Measurements from ENCODE around the gene LRRC25.

LRRC25 gene

DNA sequence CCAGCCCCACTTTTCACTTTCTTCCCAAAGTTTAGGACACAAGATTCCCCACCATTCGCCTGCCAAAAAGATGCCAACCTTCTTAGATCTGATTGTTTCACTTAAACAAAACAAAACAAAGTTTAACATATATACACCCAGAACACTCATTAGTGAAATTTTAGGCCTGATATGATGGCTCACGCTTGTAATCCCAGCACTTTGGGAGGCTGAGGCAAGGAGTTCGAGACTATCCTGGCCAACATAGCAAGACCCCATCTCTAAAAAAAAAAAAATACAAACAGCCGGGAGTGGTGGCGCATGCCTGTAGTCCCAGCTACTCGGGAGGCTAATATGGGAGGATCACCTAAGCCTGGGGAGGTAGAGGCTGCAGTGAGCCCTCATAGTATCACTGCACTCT, 52.1 kb downstream of the LRRC25 start:
- Histone ChIP-seq H3K4me3 (ENCODE audit: low read depth, low read length) (no peak overlapping the region), H3K4me1 (peaks cover 5% of the 10 kb centered on the region)
- TF ChIP-seq CTCF (IDR thresholded peaks at IDR 0.05): no peak

DNA sequence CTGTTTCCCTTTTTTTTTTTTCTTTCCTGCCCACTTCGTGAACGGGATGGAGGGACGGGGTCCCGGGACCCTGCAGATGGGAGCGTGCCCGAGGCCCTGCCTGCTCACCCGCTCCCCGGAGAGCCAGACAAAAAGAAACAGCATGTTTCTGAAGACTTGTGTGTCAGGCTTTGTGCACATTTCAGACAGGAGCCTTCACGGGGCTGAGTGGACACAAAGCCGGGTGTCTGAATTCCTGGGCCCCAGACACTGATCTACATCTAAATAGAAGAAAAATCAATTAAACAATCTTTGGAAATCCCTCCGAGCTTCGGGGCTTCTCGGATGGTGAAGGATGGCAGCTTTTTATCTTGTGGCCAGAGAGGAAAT, 52.9 kb downstream of the LRRC25 start:
- Histone ChIP-seq H3K9ac (no peak overlapping the region), H3K4me1 (peaks cover 11% of the 10 kb centered on the region), H2AFZ (no peak overlapping the region)

More for the DNA sequence above, 52.1 kb downstream of the LRRC25 start:
- Histone ChIP-seq H3K79me2 (no peaks in the 10 kb centered on the region), H3K27me3 (ENCODE audit: control insufficient read depth, insufficient read depth, low read length) (no peaks in the 10 kb centered on the region), H3K36me3 (ENCODE audit: control insufficient read depth, insufficient read depth, low read length) (no peaks in the 10 kb centered on the region), H3K4me2 (ENCODE audit: low read length) (no peak overlapping the region), H2AFZ (no peak overlapping the region), H3K27ac (no peak overlapping the region), H3K9me3 (ENCODE audit: control insufficient read depth, low read length) (no peaks in the 10 kb centered on the region), H3K9ac (no peak overlapping the region)

GRCh38 chr19:18342090-18342632, 55.3 kb downstream of the LRRC25 start:
- H3K27ac ChIP-seq: no peak overlapping the region

More for the DNA sequence above, 52.9 kb downstream of the LRRC25 start:
- no peaks in the 10 kb centered on the region for H3K36me3 ChIP-seq (ENCODE audit: control insufficient read depth, insufficient read depth, low read length)
- no peaks in the 10 kb centered on the region for H3K27me3 ChIP-seq (ENCODE audit: control insufficient read depth, insufficient read depth, low read length)
- no peak overlapping the region for H3K4me3 ChIP-seq (ENCODE audit: low read depth, low read length)
- TF ChIP-seq CTCF (IDR thresholded peaks at IDR 0.05): no peak
- no peaks in the 10 kb centered on the region for H3K9me3 ChIP-seq (ENCODE audit: control insufficient read depth, low read length)
- no peak overlapping the region for H3K27ac ChIP-seq
- H3K4me2 ChIP-seq (ENCODE audit: low read length): no peak overlapping the region
- no peaks in the 10 kb centered on the region for H3K79me2 ChIP-seq

More at GRCh38 chr19:18342090-18342632, 55.3 kb downstream of the LRRC25 start:
- H3K4me2 ChIP-seq (ENCODE audit: low read length): no peak overlapping the region
- H2AFZ ChIP-seq: no peak overlapping the region
- H3K4me1 ChIP-seq: peaks cover 11% of the 10 kb centered on the region
- H3K79me2 ChIP-seq: no peaks in the 10 kb centered on the region
- no peaks in the 10 kb centered on the region for H3K9me3 ChIP-seq (ENCODE audit: control insufficient read depth, low read length)
- no peaks in the 10 kb centered on the region for H3K27me3 ChIP-seq (ENCODE audit: control insufficient read depth, insufficient read depth, low read length)
- no peak for TF ChIP-seq CTCF (IDR thresholded peaks at IDR 0.05)
- no peak overlapping the region for H3K4me3 ChIP-seq (ENCODE audit: low read depth, low read length)
- H3K9ac ChIP-seq: no peak overlapping the region
- H3K36me3 ChIP-seq (ENCODE audit: control insufficient read depth, insufficient read depth, low read length): no peaks in the 10 kb centered on the region
